ENCODE data around the gene TRAF2. TPM values are rescaled to one million over a fixed set of nuclear protein-coding genes. Genes with fewer than 3 reads are reported as not detected.
A peak's percentile ranks its signal among the peaks of the same experiment; 100 is the strongest.

Gene TRAF2
- total RNA-seq, 1 experiment from 2014 or later, result 20.9 TPM

DNA sequence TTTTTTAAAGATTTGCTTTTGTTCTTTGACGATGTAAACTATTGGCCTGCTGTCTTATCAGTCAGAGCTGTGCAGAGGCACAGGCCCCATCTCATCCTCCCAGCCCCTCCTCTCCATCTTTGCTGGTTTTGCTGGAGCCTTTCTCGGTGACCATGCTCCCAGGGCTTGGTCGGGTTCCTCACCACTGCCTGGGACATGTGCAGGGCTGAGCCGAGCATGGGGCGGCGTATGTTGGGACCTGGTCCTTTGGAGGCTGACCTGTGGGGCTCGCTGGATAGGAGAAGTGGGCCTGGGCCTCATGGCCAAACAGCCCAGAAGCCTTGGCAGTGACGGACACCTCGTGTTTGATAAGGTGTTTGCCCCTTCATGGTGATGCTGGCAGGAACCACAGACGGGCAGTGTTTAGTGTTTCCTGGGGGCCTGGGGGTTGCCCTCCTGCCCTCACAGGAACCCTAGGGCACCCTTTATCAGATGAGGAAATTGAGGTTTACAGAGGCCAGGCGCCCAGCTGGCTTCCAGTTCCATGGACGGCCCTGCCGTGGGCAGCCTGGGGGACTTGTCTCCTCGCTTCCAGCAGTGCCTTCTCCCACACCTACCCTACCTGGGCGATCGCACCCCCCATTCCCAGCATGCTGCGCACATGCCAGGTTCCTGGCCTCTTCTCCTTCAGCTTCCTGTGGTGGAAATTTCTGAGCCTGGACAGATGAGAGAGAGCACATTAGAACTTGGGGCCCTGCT is 27.6 kb downstream of the TRAF2 start:
- DNase-seq (ENCODE audit: low spot score), result no peak

DNA sequence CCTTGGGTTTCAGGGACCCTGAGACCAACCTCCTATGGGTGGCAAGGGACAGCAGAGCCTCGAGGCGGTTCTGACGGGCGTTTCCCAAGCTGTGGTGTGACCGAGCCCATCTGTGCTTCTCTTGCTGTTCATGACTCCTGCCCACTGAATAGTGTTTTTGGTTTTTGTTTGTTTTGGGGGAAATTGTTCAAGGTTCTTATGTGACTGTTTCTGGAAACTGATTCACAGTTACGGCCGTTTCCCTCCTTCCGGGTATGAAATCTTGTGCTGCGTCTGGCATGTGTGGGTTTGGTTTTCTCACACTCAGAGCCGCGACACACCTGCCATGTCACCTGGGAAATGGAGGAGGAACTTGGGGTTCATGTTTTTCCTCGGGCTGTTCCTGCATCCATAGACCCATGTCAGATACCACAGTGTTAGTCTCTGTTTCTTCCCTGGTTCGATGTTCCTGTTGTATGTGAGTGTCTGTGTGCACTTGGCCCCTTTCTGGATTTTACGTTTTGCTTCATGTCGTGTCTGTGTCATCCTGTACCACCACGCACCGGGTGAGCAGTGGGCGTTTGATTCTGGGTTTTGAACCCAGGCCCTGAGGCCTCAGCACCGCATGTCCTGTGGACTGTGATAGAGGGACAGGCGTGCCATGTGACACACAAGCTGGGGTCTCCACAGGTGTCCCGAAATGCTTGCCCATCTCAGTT is 29.5 kb downstream of the TRAF2 start:
- no peak for DNase-seq (ENCODE audit: low spot score)

DNA sequence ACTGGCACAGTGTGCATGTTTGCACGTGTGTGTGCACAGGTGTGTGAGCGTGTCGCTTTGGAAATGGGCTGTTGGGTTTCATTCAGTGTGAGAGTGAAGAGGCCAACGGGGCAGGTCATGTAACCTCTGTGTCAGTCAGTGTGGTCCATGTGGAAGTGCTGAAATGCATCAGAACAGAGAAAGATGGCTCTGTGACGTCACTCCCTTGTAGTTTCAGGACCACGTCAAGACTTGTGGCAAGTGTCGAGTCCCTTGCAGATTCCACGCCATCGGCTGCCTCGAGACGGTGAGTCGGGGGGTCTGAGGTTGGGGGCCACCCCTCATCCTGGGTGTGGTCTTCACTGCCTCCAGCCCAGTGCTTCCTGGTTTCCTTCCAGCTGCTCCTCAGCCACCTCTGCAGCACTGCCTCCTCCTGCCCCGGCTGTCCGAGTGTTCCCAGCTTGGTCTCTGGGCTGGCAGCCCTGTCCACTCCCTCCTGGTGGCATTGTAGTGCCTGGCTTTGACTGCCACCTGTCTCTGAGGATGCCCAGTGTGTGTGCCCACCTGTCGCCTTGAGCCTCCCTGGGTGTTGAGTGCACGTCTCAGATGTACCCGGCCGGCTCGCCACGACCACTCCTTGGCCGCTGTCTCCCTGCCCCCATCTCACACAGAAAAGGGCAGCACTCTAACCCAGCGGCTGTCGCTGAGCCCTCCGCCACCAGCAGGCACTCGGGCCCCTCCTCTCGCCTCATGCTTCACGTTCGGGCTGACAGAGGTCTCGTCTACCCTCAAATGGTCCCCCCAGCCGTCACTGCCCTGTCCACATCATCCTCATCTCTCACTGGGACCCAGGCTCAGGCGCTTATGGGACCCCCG is 30.2 kb downstream of the TRAF2 start:
- no peak for DNase-seq (ENCODE audit: low spot score)

DNA sequence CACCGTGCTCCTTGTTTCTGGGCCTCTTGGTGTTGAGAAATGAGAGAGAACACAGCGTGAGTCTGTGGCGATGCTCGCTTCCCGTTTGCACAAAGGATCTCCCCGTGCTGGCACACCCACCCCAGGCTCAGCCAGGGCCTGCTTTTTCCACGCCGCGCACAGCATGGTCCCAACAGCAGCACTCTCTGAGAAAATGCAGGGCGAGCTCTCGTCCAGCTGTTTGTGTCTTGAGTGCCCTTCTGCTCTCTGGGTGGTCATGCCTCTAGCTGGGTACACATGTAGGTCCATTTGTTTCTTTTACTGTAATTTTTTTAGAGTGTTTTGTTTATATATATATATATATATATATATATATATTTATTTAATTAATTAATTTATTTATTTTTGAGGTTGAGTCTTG is 31.6 kb downstream of the TRAF2 start:
- no peak for DNase-seq (ENCODE audit: low spot score)

DNA sequence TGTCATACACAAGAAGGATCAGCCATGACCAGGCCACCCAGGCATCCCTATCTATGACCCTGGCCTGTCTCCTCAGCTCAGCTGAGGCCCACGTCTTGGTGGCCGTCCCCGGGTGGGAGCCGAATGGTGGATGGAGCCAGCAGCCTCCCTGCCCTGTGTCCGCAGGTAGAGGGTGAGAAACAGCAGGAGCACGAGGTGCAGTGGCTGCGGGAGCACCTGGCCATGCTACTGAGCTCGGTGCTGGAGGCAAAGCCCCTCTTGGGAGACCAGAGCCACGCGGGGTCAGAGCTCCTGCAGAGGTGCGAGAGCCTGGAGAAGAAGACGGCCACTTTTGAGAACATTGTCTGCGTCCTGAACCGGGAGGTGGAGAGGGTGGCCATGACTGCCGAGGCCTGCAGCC is 33.8 kb downstream of the TRAF2 start:
- no peak for DNase-seq (ENCODE audit: low spot score)

DNA sequence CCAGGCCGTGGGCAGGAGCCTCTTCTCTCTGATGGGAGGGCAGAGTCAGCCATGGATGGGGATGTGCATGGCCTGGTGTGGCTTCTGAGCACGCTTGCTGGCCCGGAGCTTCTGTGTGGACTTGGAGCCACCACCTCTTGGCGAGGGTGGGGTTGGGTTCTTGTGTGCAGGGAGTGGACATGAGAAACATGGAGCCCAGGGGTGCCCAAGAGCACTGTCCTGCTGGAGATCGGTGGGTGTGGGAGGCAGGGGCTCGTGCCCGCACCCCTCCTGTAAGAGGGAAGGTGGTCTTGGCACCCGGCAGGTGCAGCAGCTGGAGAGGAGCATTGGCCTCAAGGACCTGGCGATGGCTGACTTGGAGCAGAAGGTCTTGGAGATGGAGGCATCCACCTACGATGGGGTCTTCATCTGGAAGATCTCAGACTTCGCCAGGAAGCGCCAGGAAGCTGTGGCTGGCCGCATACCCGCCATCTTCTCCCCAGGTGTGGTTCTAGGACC is 34.5 kb downstream of the TRAF2 start:
- DNase-seq (ENCODE audit: low spot score), result no peak

DNA sequence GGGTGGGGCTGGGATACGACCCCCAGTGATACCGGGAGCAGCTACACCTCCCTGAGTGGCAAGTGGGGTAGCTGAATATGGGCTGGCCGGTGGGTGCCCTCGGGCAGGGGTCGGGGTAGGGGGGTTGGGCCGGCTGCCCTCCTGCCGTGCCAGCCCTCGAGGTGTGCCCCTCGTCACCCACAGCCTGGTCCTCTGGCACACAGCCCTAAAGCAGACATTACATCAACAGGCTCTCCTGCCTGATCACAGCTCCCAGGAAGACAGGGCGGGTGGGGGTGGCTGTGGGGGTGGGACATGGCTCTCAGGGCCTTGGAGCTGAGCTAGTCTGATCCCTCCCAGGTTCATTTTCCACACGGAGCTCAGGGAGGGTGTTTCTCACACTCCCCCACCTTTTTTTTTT is 35.0 kb downstream of the TRAF2 start:
- peak; percentile 59 for DNase-seq (ENCODE audit: low spot score)

DNA sequence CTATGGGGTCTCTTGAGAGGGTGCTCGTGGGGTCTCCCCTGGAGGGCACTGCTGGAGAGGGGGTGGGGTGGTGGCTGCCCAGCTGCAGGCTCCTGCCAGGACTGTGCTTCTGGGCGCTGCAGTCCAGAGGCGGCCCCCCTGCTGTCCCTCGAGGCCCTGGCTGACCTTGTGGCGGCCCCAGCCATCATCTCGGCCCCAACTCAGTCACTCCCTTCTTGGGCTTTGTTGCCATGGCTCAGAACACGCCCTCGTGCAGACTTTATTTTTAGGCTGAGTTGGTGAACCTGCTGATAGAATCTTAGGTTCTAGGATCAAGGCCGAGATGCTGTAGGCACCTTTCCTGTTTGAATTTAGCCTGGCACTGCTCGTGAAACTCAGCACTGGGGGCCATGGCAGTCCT is 35.4 kb downstream of the TRAF2 start:
- DNase-seq (ENCODE audit: low spot score), result peak; percentile 70

DNA sequence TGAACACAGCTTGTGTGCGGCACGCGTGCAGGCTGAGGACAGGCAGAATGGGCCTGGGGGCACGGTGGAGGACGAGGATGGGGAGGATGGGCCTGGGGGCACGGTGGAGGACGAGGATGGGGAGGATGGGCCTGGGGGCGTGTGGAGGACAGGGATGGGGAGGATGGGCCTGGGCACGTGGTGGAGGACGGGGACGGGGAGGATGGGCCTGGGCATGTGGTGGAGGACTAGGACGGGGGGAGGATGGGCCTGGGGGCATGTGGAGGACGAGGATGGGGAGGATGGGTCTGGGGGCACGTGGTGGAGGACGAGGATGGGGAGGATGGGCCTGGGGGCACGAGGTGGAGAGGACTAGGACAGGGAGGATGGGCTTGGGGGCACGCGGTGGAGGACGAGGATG is 36.2 kb downstream of the TRAF2 start:
- no peak for DNase-seq (ENCODE audit: low spot score)

DNA sequence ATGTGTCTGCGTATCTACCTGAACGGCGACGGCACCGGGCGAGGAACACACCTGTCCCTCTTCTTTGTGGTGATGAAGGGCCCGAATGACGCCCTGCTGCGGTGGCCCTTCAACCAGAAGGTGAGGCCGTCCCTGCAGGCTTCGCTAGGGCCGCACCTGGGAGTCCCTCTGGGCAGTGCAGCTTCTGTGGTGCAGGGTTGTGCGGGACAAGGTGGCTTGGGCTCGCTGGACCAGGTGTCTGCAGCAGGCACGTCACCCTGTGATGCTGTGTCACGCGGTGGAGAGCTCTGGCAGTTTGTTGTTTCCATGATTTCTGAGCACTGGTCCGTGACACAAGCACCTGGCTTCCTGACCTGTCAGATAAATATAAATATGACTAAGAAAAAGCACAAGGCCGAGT is 37.6 kb downstream of the TRAF2 start:
- no peak for DNase-seq (ENCODE audit: low spot score)

DNA sequence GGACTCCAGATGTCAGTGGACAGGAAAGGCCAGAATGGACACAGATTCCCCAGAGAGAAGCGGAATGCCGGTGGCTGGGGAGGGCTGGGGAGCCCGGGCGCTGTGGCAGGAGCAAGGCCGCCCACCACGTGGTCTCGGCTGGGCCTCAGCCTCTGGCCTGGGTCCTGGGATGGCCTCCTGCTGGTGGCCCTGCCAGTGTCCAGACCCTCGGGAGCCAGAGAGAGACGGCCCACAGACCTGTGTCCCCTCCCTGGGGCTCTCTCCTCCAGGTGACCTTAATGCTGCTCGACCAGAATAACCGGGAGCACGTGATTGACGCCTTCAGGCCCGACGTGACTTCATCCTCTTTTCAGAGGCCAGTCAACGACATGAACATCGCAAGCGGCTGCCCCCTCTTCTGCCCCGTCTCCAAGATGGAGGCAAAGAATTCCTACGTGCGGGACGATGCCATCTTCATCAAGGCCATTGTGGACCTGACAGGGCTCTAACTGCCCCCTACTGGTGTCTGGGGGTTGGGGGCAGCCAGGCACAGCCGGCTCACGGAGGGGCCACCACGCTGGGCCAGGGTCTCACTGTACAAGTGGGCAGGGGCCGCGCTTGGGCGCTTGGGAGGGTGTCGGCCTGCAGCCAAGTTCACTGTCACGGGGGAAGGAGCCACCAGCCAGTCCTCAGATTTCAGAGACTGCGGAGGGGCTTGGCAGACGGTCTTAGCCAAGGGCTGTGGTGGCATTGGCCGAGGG is 39.3 kb downstream of the TRAF2 start:
- no peak for DNase-seq (ENCODE audit: low spot score)

DNA sequence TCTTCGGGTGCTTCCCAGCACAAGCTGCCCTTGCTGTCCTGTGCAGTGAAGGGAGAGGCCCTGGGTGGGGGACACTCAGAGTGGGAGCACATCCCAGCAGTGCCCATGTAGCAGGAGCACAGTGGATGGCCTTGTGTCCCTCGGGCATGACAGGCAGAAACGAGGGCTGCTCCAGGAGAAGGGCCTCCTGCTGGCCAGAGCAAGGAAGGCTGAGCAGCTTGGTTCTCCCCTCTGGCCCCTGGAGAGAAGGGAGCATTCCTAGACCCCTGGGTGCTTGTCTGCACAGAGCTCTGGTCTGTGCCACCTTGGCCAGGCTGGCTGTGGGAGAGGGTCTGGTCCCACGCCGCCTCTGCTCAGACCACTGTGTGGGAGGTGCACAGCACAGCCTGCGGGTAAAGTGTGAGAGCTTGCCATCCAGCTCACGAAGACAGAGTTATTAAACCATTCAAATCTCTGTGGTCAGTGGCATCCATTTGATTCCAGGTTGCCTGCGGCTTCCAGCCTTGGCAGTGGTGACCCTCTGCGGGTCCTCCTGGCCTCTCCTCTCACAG is 39.9 kb downstream of the TRAF2 start:
- DNase-seq (ENCODE audit: low spot score), result no peak

DNA sequence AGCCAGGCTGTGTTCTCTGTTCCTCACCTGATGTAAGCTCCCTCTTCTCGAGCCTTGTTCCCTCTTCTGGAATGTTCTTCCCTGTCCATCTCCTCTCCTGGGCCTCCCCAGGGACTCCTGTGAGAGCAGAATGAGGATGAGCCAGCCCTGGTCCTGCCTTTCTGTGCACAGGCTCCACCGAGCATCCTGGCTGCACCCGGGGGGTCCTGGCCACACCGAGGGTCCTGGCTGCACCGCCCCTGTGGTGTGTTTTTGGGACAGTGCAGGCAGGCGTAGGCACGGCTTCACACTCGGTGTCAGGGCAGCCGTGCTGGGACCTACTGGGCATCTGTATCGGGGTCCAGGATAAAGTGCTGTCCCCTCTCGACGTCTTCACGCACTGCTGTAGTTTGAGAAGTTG is 40.4 kb downstream of the TRAF2 start:
- DNase-seq (ENCODE audit: low spot score), result no peak

DNA sequence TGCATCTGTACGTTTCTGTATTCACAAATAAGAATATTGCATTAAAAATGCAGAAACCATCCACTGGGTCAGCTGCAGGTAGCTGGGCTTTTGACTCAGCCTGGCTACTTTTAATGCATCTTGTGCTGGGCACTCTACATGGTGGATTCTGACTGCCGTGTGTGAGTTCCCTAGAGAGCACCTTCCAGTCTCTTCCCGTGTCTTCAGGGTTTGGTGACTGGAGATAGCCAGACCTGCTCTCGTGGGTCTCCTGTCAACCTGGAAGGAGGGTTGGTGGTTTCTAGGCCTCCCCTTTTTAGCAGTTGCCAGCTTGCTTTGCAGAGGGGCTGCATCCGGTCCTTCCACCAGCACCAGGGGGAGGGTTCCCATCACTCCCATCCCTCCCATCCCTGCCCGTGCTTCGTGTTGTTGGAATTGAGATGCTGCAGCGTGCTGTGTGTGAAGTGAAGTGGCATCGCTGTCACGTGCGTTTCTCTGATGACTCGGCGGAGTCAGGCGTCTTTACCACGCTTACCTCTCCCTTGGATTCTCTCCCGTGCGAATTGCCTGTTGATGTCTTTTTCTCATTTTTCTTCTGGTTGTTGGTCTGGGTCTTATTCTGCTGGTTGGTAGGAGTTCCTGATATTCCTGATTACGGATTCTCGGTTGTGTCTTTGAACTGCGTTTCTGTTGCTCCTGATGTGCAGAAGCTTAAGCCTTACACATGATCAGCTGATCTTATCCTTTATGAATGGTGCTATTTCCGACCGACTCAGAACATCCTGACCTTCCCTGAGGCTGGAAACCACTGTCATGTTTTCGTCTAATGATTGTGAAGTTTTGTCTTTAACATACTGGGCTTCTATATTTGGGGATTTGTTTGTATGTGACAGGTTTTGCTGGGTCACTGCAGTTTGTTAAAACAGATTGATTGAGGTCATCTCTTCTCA is 41.3 kb downstream of the TRAF2 start:
- DNase-seq (ENCODE audit: low spot score), result peak; percentile 82

DNA sequence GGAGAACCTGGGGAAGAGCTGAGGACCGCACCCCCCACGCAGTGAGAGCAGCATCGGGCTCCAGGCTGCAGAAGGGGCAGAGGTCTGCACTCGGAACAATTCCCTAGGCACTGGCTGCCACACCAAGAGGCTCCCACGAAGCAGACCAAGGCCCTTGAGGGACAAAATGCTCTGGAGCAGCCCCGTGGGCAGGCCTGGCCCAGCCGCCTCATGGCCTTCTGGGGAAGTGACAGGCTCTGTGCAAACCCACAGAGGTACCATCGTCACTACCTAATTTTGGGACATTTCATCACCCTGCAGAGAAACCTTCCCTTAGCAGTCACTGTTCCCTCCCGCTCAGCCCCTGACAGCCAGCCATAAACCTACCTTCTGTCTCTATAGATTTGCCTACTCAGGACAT is 42.3 kb downstream of the TRAF2 start:
- DNase-seq (ENCODE audit: low spot score), result no peak

DNA sequence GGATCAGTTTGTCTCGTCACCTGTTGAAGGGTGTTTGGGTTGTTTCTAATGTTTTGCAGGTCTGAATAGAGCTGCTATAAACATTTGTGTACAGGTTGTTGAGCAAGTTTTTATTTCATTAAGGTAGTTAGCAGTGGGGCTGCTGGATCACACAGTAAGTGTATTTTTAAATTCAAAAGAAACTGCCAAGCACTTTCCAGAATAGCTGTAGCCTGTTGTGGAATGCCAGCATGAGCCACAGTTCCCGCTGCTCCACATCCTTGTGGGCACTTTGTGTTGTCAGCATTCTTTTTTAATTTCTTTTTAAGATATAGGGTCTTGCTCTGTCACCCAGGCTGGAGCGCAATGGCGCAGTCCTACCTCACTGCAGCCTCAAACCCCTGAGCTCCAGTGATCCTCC is 43.7 kb downstream of the TRAF2 start:
- DNase-seq (ENCODE audit: low spot score), result no peak

DNA sequence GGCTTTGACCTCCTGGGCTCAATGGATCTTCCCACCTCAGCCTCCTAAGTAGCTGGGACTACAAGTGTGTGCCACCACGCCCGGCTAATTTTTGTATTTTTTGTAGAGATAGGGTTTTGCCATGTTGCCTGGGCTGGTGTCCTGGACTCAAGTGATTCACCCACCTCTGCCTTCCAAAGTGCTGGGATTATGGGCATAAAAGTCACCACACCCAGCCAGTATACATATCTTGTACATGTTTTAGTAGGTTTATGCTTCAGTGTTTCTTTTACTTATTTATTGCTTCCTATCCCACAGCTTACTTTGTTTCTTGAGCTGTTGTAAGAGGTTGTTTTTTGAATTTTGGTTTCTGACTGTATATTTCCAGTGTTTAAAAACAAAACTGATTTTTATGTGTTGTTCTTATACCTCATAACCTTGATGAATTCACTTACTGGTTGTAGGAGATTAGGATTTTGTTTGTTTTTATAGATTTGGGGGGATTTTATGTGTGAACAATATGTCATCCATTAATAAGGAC is 45.4 kb downstream of the TRAF2 start:
- DNase-seq (ENCODE audit: low spot score), result no peak

DNA sequence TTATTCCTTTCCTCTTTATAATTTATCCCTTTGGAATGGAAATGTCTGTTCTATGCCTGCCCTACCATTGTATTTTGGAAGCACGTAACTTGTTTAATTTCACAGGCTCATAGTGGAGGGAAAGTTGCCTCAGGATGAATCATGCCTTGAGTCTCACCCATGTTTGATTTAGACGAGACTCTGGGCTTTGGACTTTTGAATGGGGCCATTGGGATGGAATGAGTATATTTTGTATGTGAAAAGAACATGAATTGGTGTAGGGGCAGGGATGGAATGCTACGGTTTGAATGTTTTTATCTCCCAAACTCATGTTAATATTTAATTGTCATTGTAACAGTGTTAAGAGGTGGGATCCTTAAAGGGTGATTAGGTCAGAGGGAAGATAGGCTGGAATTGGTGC is 48.0 kb downstream of the TRAF2 start:
- DNase-seq (ENCODE audit: low spot score), result no peak

DNA sequence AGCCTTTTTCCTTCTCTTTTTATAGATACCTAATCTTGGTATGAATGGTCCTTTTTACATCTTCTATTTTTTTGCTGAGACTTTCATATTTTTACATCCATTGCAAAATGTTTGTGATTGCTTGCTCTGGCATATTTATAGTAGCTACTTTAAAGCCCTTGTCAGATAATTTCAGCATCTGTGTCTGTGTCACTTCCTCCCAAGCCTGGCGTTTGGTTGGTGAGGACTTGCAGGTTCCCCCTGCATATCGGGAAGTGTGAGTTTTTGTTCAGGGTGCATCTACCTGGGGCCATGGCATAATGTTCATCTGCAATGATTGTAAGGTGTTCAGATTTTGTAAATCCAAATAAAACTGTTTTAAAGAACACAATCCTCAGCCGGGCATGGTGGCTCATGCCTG is 49.3 kb downstream of the TRAF2 start:
- no peak for DNase-seq (ENCODE audit: low spot score)

DNA sequence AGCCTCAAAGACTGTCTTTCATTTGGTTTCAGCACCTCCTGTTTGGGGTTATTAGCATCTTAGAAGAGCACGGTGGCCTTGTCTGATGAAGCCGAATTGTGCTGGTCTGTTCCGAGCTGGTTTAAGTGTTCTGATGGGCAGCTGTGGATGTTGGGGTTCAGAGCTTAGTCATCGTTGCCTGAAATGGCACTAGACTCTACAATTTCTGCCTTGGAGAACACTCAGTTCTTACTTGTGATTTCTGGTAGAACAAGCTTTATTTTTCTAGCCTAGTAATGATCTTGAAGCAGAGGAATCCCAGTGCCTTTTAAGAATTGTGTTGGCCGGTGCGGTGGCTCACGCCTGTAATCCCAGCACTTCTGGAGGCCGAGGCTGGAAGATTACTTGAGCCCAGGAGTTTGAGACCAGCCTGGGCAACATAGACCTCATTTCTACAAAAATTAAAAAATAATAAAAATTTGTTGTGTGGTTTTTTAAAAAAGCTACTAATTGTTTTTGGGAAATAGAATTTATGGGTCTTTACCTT is 50.4 kb downstream of the TRAF2 start:
- no peak for DNase-seq (ENCODE audit: low spot score)

Data from A172 (cell line).